Small intestine (tissue), 7 donors: ENCODE data around the gene ABHD6. TPM values are rescaled to one million over a fixed set of nuclear protein-coding genes. Genes with fewer than 3 reads are reported as not detected.
"Not testable (repeated sequence)": the region's sequence is repeated elsewhere in the genome, so short reads cannot be mapped to it uniquely, and the experiment has no call there.

Source experiments
- DNase-seq, 2 donors: peaks; one replicate each; pipeline versions ENCODE4 v3.0.0 to v3.0.0-alpha.2; 2013
- FAIRE-seq: peaks from 2 replicates; lab custom pipeline; 2012; peaks lifted over from hg19 to GRCh38; lab: Jason Lieb, UNC
- H3K27ac ChIP-seq, 3 donors: one replicate each; pipeline ENCODE4 v1.5.1; 2013; ENCODE audit warnings: low read length in 2 of 3, mild to moderate bottlenecking in 2 of 3, control low read depth in 1 of 3, inconsistent platforms in 1 of 3, low read depth in 1 of 3, moderate library complexity in 1 of 3
- H3K27me3 ChIP-seq, 3 donors: one replicate each; pipeline ENCODE4 v1.6.1; 2013; ENCODE audit warnings: low read length in 3 of 3, inconsistent platforms in 1 of 3; ENCODE audit not compliant: control insufficient read depth in 3 of 3, insufficient read depth in 3 of 3
- H3K36me3 ChIP-seq, 3 donors: one replicate each; pipeline ENCODE4 v1.6.1; 2013; ENCODE audit warnings: low read length in 3 of 3, inconsistent platforms in 1 of 3, low read depth in 1 of 3, mild to moderate bottlenecking in 1 of 3, moderate library complexity in 1 of 3; ENCODE audit not compliant: control insufficient read depth in 3 of 3, insufficient read depth in 2 of 3
- H3K4me1 ChIP-seq, 3 donors: one replicate each; pipeline ENCODE4 v1.6.1; 2013; ENCODE audit warnings: low read length in 2 of 3, inconsistent platforms in 1 of 3, low read depth in 1 of 3, mild to moderate bottlenecking in 1 of 3, moderate library complexity in 1 of 3; ENCODE audit not compliant: control insufficient read depth in 3 of 3, insufficient read depth in 2 of 3
- H3K4me3 ChIP-seq, 3 donors: one replicate each; pipeline ENCODE4 v1.5.1; 2013; ENCODE audit warnings: low read length in 3 of 3, control low read depth in 1 of 3, inconsistent platforms in 1 of 3, low read depth in 1 of 3, mild to moderate bottlenecking in 1 of 3, moderate library complexity in 1 of 3
- H3K9me3 ChIP-seq, 2 donors: one replicate each; pipeline ENCODE4 v1.6.1; 2013; ENCODE audit warnings: low read depth in 1 of 2, low read length in 1 of 2; ENCODE audit not compliant: control insufficient read depth in 2 of 2, insufficient read depth in 1 of 2
- WGBS, 3 donors: extraction: QIAGEN DNeasy Blood & Tissue Kit; methylation state at CpG; one replicate each; pipeline ENCODE4 v1.1.7; 2013; 5-methylcytosine and 5-hydroxymethylcytosine counted together
- polyA plus RNA-seq, 4 donors: library from polyadenylated mRNA; stranded (reverse) in 3 of 4; unstranded in 1 of 4; fragments of 200-250 nt in 3 of 4; fragments of 120-200 nt in 1 of 4; gene quantifications; one replicate each; pipeline versions ENCODE4 v1.2.1 to v1.2.3, GENCODE V29; 2013
- donor health status: healthy with polysubstance abuse.
- donor health status: control.
- donor health status: control.
- donor health status: Bipolar disorder and iron deficiency.
- donor health status: healthy.

The ABHD6 gene
- polyA plus RNA-seq, 4 donors: 12.1 to 42.9 (median 32.3) TPM

DNA sequence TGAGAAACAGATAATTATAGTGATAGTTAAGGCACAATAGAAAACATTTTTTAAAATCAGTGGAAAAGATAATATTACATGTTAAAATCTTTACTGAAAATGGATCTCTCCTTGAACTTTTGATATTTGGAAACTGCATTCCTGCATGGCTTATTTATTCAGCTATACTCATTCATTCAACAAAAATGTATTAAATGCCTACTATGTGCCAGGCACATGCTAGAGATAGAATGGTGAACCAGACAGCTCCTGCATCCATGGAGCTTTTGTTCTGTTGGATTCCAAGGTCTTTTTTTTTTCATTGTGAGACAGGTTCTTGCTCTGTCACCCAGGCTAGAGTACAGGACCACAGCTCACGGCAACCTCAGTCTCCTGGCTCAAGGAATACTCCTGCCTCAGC lies 99.6 kb downstream of the ABHD6 start:
- H3K27ac ChIP-seq: no peak overlapping the region
- no peaks in the 10 kb centered on the region for H3K9me3 ChIP-seq

GRCh38 chr3:58339146-58339545 lies 101.6 kb downstream of the ABHD6 start:
- FAIRE-seq, H3K4me1 ChIP-seq, DNase-seq, H3K36me3 ChIP-seq, H3K9me3 ChIP-seq, H3K27ac ChIP-seq, H3K4me3 ChIP-seq, H3K27me3 ChIP-seq: not testable (repeated sequence)
- 89 to 98% (median 90%) methylated on average over 12 of the region's 12 CpGs for WGBS, 3 donors

More for the DNA sequence above, 99.6 kb downstream of the ABHD6 start:
- peaks cover 0 to 3% (median 0%) of the 10 kb centered on the region in 3 donors for H3K36me3 ChIP-seq
- WGBS, 3 donors: 91 to 95% (median 92%) methylated on average over 1 of the region's 1 CpG
- no peaks in the 10 kb centered on the region for H3K27me3 ChIP-seq
- no peak overlapping the region for H3K4me3 ChIP-seq
- DNase-seq: no peak
- FAIRE-seq: no peak
- H3K4me1 ChIP-seq: peaks cover 0 to 2% (median 0%) of the 10 kb centered on the region in 3 donors

DNA sequence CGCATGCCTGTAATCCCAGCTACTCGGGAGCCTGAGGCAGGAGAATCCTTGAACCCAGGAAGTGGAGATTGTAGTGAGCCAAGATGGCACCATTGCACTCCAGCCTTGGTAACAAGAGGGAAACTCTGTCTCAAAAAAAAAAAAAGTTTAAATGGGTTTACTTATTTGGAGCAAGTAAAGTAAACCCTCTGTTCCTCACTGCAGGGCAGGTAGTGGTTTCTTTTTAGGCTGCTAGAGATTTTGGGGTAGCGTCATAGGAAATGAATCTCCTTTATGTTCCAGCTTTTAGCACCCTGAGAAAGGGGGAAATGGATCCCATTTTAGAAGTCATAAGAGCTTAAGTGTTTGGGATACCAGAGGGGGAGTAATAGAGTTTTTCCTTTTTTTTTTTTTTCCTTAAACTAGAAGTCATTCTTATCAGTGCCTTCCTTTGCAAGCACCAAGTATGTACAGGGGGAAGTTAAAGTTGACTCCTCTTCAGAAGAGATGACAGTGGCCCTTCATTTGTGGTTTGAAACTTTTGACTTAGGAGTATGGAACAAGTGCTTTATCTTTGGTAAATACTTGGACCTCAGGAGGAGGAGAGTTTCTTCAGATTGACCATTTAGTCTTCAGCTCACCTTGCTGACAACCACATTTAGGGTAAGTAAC lies 103.1 kb downstream of the ABHD6 start:
- FAIRE-seq (no peak), DNase-seq (no peak)
- WGBS, 3 donors: 91 to 98% (median 92%) methylated on average over 3 of the region's 3 CpGs
- Histone ChIP-seq H3K36me3 (peaks cover 0 to 3% (median 0%) of the 10 kb centered on the region in 3 donors), H3K27me3 (no peaks in the 10 kb centered on the region), H3K9me3 (no peaks in the 10 kb centered on the region), H3K4me1 (peaks cover 0 to 6% (median 0%) of the 10 kb centered on the region in 3 donors), H3K27ac (no peak overlapping the region), H3K4me3 (no peak overlapping the region)

GRCh38 chr3:58341376-58341775 lies 103.8 kb downstream of the ABHD6 start:
- Histone ChIP-seq H3K27ac (no peak overlapping the region), H3K4me3 (no peak overlapping the region), H3K9me3 (no peaks in the 10 kb centered on the region), H3K4me1 (peaks cover 0 to 6% (median 0%) of the 10 kb centered on the region in 3 donors), H3K27me3 (no peaks in the 10 kb centered on the region), H3K36me3 (peaks cover 0 to 3% (median 0%) of the 10 kb centered on the region in 3 donors)
- DNase-seq (no peak), FAIRE-seq (no peak)
- WGBS, 3 donors: 81 to 96% (median 93%) methylated on average over 3 of the region's 3 CpGs

GRCh38 chr3:58342676-58343075 lies 105.1 kb downstream of the ABHD6 start:
- Histone ChIP-seq H3K27ac (no peak overlapping the region), H3K4me1 (peaks cover 0 to 6% (median 0%) of the 10 kb centered on the region in 3 donors), H3K4me3 (no peak overlapping the region), H3K36me3 (peaks cover 0 to 3% (median 0%) of the 10 kb centered on the region in 3 donors), H3K9me3 (no peaks in the 10 kb centered on the region), H3K27me3 (no peaks in the 10 kb centered on the region)
- FAIRE-seq (no peak), DNase-seq (peak; percentile 32 to 61)
- 30 to 59% (median 46%) methylated on average over 5 of the region's 5 CpGs for WGBS, 3 donors

Other genes starting within 250 kb of the ABHD6 start
- 100 to 1,000 TPM; 137 to 335 (median 205) TPM for gene FLNB, start 229.4 kb upstream of the ABHD6 start, polyA plus RNA-seq
- 10 to 100 TPM in 2 of 4 donors, 1 to 10 TPM in 2; 2.9 to 56.0 (median 10.6) TPM for gene DNASE1L3, start 26.8 kb upstream of the ABHD6 start, polyA plus RNA-seq
- 10 to 100 TPM; 11.7 to 21.6 (median 19.3) TPM for gene RPP14, start 68.5 kb downstream of the ABHD6 start, polyA plus RNA-seq
- 10 to 100 TPM in 1 of 4 donors, 1 to 10 TPM in 3; 5.4 to 13.1 (median 7.1) TPM for gene HTD2, start 68.7 kb downstream of the ABHD6 start, polyA plus RNA-seq
- gene PXK, start 95.1 kb downstream of the ABHD6 start, polyA plus RNA-seq: 10 to 100 TPM in 1 of 4 donors, 1 to 10 TPM in 3; 5.1 to 14.2 (median 9.2) TPM
- 10 to 100 TPM; 60.5 to 68.4 (median 64.9) TPM for gene PDHB, start 196.0 kb downstream of the ABHD6 start, polyA plus RNA-seq